Ishikawa (cell line): ENCODE results near the gene SHC4.

Experiments used
- NFIC ChIP-seq: IDR thresholded peaks from 2 replicates; pipeline ENCODE4 v1.6.1; 2012
- RAD21 ChIP-seq: IDR thresholded peaks from 2 replicates; pipeline ENCODE4 v1.6.1; 2012; ENCODE audit warnings: low read depth
- ZBTB7A ChIP-seq: IDR thresholded peaks from 2 replicates; pipeline ENCODE4 v1.6.1; 2012; ENCODE audit warnings: low read depth

DNA sequence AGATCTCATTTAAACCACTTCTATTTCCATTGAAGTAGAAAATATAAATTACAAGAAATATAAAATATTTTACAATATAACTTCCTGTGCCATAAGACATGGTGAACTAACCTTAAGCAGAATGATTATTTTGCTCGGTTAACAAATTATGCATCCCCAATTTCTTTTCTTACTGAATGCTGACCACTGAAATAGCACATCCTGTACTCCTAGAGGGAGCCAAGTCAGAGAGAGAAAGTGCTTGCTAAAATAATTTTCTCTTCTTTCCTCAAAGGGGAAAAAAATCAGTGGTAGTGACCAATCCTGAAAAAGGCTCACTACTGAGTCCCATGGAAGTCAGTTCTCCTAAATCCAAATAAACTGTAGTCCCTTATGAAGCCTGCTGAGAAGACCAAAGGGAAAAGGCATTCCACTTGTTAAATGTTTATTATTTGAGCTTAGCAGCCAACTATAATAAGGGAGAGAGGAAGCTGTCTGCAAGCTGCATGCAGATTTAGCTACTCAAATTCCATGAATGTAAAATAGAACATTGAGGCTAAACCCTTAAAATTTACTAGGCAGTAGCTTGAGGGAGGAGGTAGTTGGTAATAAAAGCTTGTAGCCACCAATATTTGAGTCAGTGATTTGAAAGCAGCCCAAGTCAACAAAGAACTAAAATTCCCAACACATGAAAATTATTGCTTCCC lies 185.9 kb downstream of the SHC4 start:
- TF ChIP-seq RAD21 (no peak), NFIC (no peak), ZBTB7A (no peak)
